Stimulated activated CD4-positive, alpha-beta T cell treated with anti-CD3 and anti-CD28 coated beads, Interleukin-12 subunit alpha, Interleukin-12 subunit beta, amount 100 ng/mL, for 4 hours (primary cell): ENCODE measurements around the gene FBH1.
"Not testable (repeated sequence)": the region's sequence is repeated elsewhere in the genome, so short reads cannot be mapped to it uniquely, and the experiment has no call there.

Source experiments
- DNase-seq: peaks from one replicate; pipeline ENCODE4 v3.0.0-alpha.2; 2020

FBH1 gene

GRCh38 chr10:5905854-5906507 is 15.9 kb downstream of the FBH1 start:
- no peak for DNase-seq

- no peak for DNase-seq
Measured at GRCh38 chr10:5906651-5907050, 16.6 kb downstream of the FBH1 start.

- DNase-seq, result not testable (repeated sequence)
Measured at GRCh38 chr10:5908676-5909075, 18.6 kb downstream of the FBH1 start.

GRCh38 chr10:5910323-5911100 is 20.5 kb downstream of the FBH1 start:
- DNase-seq, result no peak

GRCh38 chr10:5911670-5912069 is 21.6 kb downstream of the FBH1 start:
- DNase-seq, result no peak

- DNase-seq, result no peak
Measured at GRCh38 chr10:5913736-5914135, 23.7 kb downstream of the FBH1 start.

GRCh38 chr10:5915451-5915850 is 25.4 kb downstream of the FBH1 start:
- no peak for DNase-seq

GRCh38 chr10:5917305-5917704 is 27.3 kb downstream of the FBH1 start:
- no peak for DNase-seq

GRCh38 chr10:5918763-5919162 is 28.7 kb downstream of the FBH1 start:
- no peak for DNase-seq

GRCh38 chr10:5919568-5919967 is 29.5 kb downstream of the FBH1 start:
- no peak for DNase-seq

GRCh38 chr10:5921746-5922145 is 31.7 kb downstream of the FBH1 start:
- DNase-seq, result no peak

GRCh38 chr10:5924889-5925288 is 34.8 kb downstream of the FBH1 start:
- DNase-seq, result no peak

GRCh38 chr10:5927306-5927705 is 37.3 kb downstream of the FBH1 start:
- DNase-seq, result no peak

- DNase-seq, result no peak
Measured at GRCh38 chr10:5929442-5929841, 39.4 kb downstream of the FBH1 start.

- DNase-seq, result no peak
Measured at GRCh38 chr10:5930272-5930671, 40.2 kb downstream of the FBH1 start.

GRCh38 chr10:5932345-5932744 is 42.3 kb downstream of the FBH1 start:
- no peak for DNase-seq

- no peak for DNase-seq
Measured at GRCh38 chr10:5933909-5934546, 44.0 kb downstream of the FBH1 start.

- no peak for DNase-seq
Measured at GRCh38 chr10:5935628-5936027, 45.6 kb downstream of the FBH1 start.

GRCh38 chr10:5937016-5937415 is 47.0 kb downstream of the FBH1 start:
- no peak for DNase-seq

GRCh38 chr10:5938291-5938690 is 48.2 kb downstream of the FBH1 start:
- no peak for DNase-seq

- DNase-seq, result no peak
Measured at GRCh38 chr10:5940807-5941218, 50.8 kb downstream of the FBH1 start.

- no peak for DNase-seq
Measured at GRCh38 chr10:5941579-5941978, 51.5 kb downstream of the FBH1 start.

GRCh38 chr10:5942001-5942400 is 52.0 kb downstream of the FBH1 start:
- DNase-seq, result no peak

GRCh38 chr10:5942474-5942873 is 52.4 kb downstream of the FBH1 start:
- DNase-seq, result no peak
